DMS53 (cell line): Measurements from ENCODE around the gene VSTM5.

Experiments used
- DNase-seq: peaks from one replicate; lab custom pipeline; 2025; lab: John Stamatoyannopoulos, UW

Gene VSTM5

DNA sequence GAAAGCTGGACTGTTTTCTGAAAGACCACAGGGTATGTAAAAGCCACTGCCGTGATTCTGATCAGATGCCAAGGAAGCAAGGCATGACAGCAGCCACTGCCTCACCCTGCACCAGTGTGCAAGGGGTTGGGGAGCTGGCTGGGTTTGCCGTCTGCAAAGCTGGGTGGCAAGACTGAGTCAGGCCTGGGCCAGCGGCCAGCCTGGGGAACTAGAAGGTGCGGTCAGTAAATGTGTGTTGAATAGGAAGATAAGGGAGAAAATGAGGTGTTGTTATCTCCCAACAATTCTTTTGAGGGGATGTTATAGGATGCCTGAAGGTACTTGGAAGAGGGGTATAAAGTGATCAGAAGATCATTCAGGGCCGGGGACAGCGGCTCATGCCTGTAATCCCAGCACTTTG, 8.0 kb downstream of the VSTM5 start:
- no peak for DNase-seq

DNA sequence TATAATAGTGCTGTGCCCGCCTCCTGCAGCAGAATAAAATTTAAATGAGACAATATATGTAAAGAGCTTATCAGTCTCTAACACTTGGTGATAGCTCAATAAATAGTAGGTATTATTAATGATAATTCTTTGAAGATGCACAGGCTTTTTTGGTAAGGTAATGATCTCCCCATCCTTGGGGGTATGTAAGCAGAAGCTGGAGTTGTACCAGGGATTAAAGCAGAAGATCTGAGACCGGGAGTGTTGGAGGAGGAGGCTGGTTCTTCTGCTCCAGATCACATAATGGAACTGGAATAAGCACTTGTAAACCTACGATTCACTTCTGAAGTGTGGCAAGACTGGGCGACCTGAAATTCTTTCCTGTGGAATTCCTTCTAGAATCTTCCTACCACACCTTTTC, 8.4 kb downstream of the VSTM5 start:
- no peak for DNase-seq

DNA sequence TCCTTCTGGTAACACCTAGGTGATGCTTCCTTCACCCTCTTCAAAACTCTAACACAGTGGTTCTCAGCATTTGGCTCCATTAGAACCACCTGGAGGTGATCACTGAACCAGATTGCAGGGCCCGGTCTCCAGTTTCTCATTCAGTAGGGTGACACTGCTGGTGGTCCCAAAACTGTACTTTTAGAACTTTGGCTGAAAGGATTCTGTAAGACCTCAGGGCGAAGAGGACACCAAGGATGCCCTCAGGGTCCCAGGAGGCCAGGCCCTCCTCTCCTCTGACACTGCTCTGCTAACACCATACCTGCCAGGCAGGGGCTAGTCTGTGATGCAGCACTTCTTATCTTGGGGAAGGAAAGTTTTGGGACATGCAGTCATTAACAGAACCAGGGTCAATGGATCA, 9.0 kb downstream of the VSTM5 start:
- no peak for DNase-seq

GRCh38 chr11:93840981-93841380, 9.4 kb downstream of the VSTM5 start:
- DNase-seq = no peak

GRCh38 chr11:93840180-93840579, 10.2 kb downstream of the VSTM5 start:
- no peak for DNase-seq

GRCh38 chr11:93838967-93839366, 11.5 kb downstream of the VSTM5 start:
- no peak for DNase-seq

DNA sequence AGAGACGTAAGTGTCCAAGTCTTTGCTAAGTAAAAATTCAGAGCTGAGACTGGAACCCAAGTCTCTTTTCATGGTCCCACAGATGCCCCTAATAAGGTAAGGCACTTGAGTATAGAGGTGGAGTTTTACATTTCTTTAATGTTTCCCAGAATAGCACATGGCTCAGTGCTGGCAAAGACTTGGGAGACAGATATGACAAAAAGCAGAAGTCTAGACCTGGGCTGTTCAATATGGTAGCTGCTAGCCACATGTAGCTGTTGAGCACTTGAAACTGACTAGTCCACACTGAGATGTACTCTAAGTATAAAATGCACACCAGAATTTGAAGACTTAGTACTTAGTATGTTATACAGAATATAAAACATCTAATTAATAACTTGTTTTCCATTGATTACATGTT, 17.6 kb downstream of the VSTM5 start:
- no peak for DNase-seq

GRCh38 chr11:93831343-93832127, 18.9 kb downstream of the VSTM5 start:
- no peak for DNase-seq

GRCh38 chr11:93829598-93829997, 20.8 kb downstream of the VSTM5 start:
- no peak for DNase-seq

DNA sequence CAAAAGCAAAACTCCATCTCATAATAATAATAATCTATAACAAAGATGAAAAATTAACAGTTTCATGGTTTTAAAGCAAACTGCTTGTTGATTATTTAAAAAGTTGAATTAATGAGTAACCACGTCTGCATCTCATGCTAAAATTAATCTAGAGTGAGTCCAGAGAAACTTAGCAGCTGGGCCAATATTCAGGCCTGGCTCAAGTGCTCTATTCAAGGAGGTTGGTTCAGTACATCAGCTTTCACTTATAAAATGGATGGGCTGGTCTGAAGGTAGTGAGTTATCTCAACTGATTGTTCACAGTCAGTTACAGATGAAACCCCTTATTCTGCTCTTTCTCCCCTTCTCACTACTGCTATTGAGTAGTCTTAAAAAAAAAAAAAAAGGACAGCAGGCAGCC, 23.1 kb downstream of the VSTM5 start:
- no peak for DNase-seq

DNA sequence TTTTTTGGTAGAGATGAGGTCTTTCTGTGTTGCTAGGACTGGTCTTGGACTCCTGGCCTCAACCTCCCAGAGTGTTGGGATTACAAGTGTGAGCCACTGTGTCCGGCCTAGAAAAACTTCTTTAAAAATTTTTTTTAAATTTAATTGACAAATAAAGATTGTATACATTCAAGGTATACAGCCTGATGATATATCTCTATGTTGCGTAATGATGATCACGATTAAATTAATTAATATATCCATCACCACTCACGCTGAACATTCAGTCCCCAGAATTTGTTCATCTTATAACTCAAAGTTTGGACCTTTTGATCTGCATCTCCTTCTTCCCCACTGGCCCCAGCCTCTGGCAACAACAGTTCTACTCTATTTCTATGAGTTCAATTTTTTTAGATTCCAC, 27.2 kb downstream of the VSTM5 start:
- no peak for DNase-seq

GRCh38 chr11:93822359-93822758, 28.1 kb downstream of the VSTM5 start:
- no peak for DNase-seq

DNA sequence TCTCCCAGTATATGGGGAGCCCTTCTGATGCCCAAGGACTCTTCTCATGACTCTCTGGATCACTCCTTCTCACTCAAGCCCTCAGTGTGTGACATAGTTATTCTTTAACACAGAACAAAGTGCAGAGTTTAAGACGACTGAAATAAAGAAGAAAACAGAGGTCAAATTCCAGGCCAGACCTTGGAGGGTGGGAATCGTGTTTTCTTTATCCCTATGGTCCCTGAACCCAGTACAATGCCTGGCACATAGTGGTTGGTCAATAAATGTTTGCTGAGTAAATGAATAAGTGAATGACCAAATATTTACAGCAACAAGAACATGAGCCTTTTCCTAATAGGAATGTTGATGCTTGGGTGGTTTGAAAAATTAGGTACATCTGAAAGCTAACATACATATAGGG, 28.8 kb downstream of the VSTM5 start:
- DNase-seq = no peak

DNA sequence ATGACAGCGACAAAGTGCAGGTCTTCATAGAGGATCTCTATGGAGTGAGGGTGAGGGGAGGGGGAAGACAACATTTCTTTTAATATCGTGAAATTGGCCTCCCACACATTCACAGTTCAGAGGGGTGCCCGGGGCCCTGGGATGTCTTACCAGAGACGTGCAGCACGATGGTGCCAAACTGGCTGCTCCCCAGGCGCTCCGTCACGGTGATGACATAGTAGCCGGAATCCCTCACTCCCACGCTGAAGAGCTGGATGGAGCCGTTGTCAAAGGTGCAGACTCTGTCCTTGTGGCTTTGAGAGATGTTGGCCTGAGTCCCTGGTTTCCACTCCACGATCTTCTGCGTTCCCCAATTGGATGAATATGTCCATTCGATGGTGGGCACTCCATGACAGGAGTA, 29.6 kb downstream of the VSTM5 start:
- no peak for DNase-seq

DNA sequence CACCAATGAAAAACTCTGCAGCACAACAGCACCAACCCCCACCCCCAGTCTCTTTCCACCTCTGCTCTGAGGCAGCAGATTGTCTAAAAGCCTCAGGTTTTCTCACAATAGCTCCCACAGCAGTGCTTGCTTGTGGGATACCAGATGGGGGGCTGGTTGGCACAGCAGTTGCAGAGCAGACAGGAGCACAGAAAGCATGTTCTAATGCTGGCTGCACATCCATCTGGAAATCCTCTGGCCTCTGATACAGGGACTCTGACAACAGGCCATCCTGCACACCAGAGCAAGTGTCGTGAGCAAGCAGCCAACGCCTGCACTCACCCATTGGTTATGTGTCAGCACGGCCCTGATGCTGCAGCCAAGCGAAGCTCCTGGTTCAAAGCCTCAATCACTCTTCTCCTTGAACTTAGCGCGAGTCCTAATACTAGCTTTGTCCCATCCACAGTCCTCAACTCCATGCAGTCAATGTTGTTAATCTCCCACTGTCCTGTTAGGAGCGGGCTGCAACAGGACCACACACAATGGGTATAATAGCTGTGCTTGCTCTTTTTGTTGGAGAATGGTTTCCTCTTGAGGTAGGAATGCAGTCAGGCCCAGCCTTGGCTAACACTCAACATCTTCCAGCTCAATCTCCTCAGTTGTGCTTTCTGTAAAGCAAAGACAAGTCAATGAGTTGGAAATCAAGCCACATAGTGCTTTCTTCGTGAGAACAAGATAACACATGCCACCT, 30.3 kb downstream of the VSTM5 start:
- no peak for DNase-seq

- DNase-seq = no peak
Observed at GRCh38 chr11:93817426-93818348, 32.7 kb downstream of the VSTM5 start.

DNA sequence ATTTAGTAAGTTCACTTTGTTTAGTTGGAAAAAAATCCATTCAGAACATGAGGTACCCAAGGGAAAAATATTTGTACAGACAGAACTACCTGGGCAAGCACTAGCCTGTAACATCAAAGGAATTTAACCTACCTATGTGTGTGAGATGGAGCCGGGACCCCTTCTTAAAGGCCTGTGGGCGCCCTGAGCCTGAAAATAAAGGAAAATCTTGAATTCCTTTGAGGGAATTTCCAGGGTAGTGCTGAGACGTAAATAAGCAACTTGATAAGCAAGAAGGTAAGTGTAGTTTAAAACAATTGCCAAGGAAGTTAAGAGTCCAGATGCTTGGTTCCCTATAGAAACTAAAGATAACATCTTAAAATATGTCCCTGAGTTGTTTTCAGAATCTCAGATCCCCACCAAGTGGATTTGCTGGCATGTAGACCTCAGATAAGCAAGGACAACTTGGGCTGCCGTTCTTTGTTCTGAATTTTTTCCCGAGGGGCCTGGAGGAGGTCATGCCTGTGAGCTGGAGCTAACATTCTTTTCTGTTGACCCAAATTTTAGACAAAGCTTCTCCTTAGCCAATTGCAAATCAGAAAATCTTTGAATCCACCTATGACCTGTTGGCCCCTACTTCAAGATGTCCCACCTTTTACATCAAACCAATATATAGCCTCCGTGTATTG, 35.3 kb downstream of the VSTM5 start:
- no peak for DNase-seq

DNA sequence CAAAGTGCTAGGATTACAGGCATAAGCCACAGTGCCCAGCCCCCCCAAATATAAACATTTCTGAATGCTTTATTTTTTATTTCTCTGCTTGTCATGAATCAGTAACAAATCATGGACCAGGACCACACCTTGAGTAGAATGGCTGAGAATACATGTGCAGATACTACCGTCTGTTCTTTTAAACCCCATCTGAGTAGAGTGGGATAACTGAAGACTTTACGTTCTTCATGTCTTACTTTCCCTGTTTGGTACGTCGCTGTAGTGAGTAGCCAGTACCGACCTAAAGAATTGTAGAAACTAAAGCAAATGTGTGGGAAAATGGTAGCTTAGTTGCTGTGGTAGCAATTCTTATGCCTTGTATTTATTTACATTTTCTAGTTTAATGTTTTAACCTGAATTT, 36.4 kb downstream of the VSTM5 start:
- DNase-seq = no peak

DNA sequence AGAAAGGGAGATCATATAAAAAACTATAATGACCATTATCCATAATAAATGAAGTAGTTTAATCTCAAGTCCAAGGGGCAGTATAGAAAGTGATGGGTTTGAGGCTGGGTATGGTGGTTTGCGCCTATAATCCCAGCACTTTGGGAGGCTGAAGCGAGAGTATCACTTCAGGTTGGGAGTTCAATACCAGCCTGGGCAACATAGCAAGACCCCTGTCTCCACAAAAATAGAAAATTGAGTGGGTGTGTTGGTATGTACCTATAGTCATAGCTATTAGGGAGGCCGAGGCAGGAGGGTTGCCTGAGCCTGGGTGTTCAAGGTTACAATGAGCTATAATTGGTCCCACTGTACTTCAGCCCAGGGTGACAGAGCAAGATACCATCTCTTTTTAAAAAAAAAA, 42.4 kb downstream of the VSTM5 start:
- no peak for DNase-seq

DNA sequence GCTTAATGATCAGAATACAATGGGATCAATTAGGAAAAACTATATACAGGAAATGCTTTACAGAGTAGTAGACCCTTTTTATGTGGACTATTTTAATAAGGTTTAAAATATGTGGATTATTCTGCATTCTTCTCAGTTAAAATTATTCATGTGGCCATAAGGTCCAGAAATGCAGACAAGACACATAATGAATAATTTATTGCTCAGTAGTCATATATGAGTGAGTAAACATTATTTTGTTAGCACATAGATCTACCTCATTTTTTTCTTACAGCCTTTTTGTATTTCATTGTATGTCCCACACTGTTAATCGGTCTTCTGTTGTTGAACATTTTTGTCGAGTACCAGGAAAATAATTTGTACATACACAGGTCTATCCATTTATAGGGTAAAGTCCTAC, 45.5 kb downstream of the VSTM5 start:
- no peak for DNase-seq

DNA sequence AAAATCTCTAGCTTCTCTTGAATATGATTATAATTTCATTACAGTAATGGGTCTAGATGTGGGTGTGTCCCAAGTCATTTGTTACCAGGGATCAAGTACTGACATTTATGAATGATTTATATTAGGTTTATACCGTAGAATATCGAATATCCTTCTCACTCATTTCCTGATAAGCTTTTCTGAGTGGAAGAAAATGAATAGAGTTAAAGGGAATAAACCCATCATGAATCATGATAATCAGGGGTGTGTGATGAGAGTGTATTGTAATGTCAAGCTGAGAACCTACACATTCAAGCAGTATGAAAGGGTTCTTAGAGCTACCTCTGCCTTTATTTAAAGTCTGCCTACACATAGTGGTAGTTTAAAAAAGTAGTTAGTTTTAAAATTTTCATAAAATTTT, 49.1 kb downstream of the VSTM5 start:
- DNase-seq = no peak
